Mesothelial cell of epicardium (in vitro differentiated cells): ENCODE data around the gene FAM124B. TPM values are rescaled to one million over a fixed set of nuclear protein-coding genes. Genes with fewer than 3 reads are reported as not detected.

Experiments used
- DNase-seq, 2 experiments: peaks; one replicate each; pipeline ENCODE4 v3.0.0; 2021; ENCODE audit warnings: low spot score in 2 of 2; ENCODE audit not compliant: unreplicated experiment in 2 of 2
- H3K27ac Mint-ChIP-seq: 2 replicates; pipeline ENCODE4 v1.8.0; 2021; ENCODE audit warnings: mixed read lengths
- H3K27me3 Mint-ChIP-seq: 2 replicates; pipeline ENCODE4 v1.8.0; 2021; ENCODE audit warnings: low read depth, mixed read lengths
- H3K36me3 Mint-ChIP-seq: 2 replicates; pipeline ENCODE4 v1.8.0; 2021; ENCODE audit warnings: mixed read lengths
- H3K4me1 Mint-ChIP-seq: 2 replicates; pipeline ENCODE4 v1.8.0; 2021; ENCODE audit warnings: mixed read lengths
- H3K4me3 Mint-ChIP-seq: 2 replicates; pipeline ENCODE4 v1.8.0; 2021; ENCODE audit warnings: mild to moderate bottlenecking, moderate library complexity, mixed read lengths
- H3K9me3 Mint-ChIP-seq: 2 replicates; pipeline ENCODE4 v1.8.0; 2021; ENCODE audit warnings: mixed read lengths
- CTCF ChIP-seq: fragments of 200-600 bp; sonication (generic); IDR thresholded peaks from one replicate; pipeline ENCODE4 v1.5.0; 2021; ENCODE audit warnings: antibody characterized with exemption; ENCODE audit not compliant: unreplicated experiment
- total RNA-seq: library from RNA; stranded (reverse); gene quantifications from 3 replicates; pipeline ENCODE4 v1.2.1, GENCODE V29; 2021

The FAM124B gene
- total RNA-seq, 1 donor from 2014 or later, result not detected

DNA sequence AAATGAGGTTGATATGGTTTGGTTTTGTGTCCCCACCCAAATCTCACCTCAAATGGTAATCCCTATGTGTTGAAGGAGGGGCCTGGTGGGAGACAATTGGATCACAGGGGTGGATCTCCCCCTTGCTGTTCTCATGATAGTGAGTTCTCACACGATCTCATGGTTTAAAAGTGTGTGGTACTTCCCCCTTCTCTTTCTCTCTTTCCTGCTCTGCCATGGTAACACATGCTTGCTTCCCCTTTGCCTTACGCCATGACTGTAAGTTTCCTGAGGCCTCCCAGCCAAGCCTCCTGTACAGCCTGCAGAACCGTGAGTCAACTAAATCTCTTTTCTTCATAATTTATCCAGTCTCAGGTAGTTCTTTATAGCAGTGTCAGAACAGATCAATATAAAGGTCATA lies 24.7 kb upstream of the FAM124B start:
- no peak for DNase-seq
- no peaks in the 10 kb centered on the region for H3K27me3 Mint-ChIP-seq

GRCh38 chr2:224421065-224421464 lies 19.2 kb upstream of the FAM124B start:
- Mint-ChIP-seq H3K36me3 (no peaks in the 10 kb centered on the region), H3K4me1 (peaks cover 9% of the 10 kb centered on the region), H3K27me3 (peaks cover 2% of the 10 kb centered on the region), H3K9me3 (peaks cover 21% of the 10 kb centered on the region), H3K4me3 (no peak overlapping the region), H3K27ac (no peak overlapping the region)
- DNase-seq, result no peak
- TF ChIP-seq CTCF, result no peak

More for the DNA sequence above, 24.7 kb upstream of the FAM124B start:
- Mint-ChIP-seq H3K36me3 (no peaks in the 10 kb centered on the region), H3K4me3 (no peak overlapping the region), H3K4me1 (no peaks in the 10 kb centered on the region), H3K27ac (no peak overlapping the region), H3K9me3 (peaks cover 21% of the 10 kb centered on the region)
- TF ChIP-seq CTCF, result no peak

DNA sequence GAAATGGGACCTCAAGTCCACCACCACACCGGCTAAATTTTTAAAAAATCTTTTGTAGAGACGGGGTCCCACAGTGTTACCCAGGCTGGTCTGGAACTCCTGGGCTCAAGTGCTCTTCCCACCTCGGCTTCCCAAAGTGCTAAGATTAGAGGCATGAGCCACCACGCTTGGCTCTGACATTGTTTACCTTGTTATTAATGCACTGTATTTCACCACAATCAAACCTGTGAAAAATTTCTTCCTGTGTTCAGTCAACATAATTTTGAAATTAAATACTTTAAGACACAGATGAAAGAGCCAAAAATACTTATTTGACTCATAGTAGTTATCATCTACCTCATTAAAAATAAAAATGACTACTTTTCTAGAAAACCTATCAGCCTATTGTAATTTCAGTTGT lies 16.0 kb upstream of the FAM124B start:
- Mint-ChIP-seq H3K4me3 (no peak overlapping the region), H3K27me3 (peaks cover 2% of the 10 kb centered on the region), H3K27ac (no peak overlapping the region), H3K36me3 (no peaks in the 10 kb centered on the region), H3K4me1 (peaks cover 9% of the 10 kb centered on the region), H3K9me3 (peaks cover 9% of the 10 kb centered on the region)
- TF ChIP-seq CTCF, result no peak
- no peak for DNase-seq

DNA sequence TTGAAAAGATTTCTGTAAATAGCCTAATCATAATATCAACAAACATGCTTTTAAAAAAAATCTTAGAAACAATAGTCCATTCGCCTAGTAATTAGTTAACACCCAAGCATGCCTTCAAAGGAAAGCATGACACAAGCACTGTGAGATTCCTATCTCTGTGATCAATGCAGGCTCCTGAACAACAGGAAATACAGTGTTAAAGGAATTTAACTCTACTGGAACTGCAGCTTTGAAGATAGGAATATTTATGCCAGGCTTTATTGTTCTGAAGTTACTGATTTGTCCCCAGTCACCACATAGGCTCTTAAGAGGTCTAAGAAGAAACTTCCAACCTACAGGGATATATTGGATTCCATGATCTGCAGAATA lies 15.4 kb upstream of the FAM124B start:
- no peak overlapping the region for H3K27ac Mint-ChIP-seq
- H3K4me1 Mint-ChIP-seq, result peaks cover 9% of the 10 kb centered on the region
- peaks cover 2% of the 10 kb centered on the region for H3K27me3 Mint-ChIP-seq
- DNase-seq, result no peak
- H3K9me3 Mint-ChIP-seq, result peaks cover 9% of the 10 kb centered on the region
- no peaks in the 10 kb centered on the region for H3K36me3 Mint-ChIP-seq
- no peak for TF ChIP-seq CTCF
- H3K4me3 Mint-ChIP-seq, result no peak overlapping the region

DNA sequence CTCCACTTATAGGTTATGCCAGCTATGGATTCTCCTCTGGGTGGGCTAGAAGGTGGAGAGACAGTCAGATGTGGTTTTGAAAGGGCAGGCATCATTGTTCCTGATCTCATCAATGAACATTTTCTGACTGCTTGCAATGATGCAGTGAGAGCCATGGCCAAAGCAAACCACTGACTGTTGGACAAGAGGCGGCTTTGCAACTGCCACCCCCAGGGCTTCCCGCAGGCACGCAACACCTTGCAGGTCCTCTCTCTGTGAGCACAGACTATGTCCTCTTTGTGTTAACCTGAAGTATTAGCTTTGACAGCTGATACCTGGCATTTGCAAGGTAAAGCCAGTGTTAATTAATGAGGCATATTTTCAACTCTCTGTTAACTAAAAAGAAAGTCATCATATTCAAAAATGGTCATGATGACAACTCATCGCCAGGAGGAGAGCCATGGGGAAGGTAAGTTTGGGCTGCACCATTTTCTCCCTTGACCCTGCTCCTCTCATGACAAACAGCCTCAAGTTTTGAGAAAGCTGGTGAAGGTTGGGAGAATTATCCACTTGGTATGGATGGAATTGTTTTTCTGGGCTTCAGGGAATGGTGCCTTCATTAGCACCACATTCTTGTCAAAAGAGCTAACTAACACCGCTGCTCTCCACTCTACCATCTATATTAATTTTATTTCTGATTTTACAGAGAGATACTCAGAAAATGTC lies 14.9 kb upstream of the FAM124B start:
- H3K27ac Mint-ChIP-seq, result no peak overlapping the region

More for the DNA sequence above, 14.9 kb upstream of the FAM124B start:
- no peak for TF ChIP-seq CTCF
- Mint-ChIP-seq H3K4me3 (no peak overlapping the region), H3K9me3 (peaks cover 9% of the 10 kb centered on the region), H3K27me3 (peaks cover 2% of the 10 kb centered on the region), H3K4me1 (peaks cover 13% of the 10 kb centered on the region), H3K36me3 (no peaks in the 10 kb centered on the region)
- no peak for DNase-seq
